A549 (cell line): Measurements from ENCODE around the gene SYNGR2.

Experiments used
- CEBPB ChIP-seq, 2 experiments: fragments of >200 bp in 1 of 2; sonication (Bioruptor Twin) in 1 of 2; formaldehyde crosslinking in 1 of 2; IDR thresholded peaks; 2 replicates each; pipeline ENCODE4 v1.6.1; 2012 to 2016
- CTCF ChIP-seq: fragments of >200 bp; sonication (Bioruptor Twin); formaldehyde crosslinking; IDR thresholded peaks from 3 replicates; pipeline ENCODE4 v1.5.1; 2016
- E2F6 ChIP-seq: IDR thresholded peaks from 2 replicates; pipeline ENCODE4 v1.6.1; 2012; ENCODE audit warnings: low read depth, borderline replicate concordance
- EP300 ChIP-seq, 2 experiments: fragments of >200 bp; sonication (Bioruptor Twin); formaldehyde crosslinking; IDR thresholded peaks; 2 replicates in 1 of 2; 3 replicates in 1 of 2; pipeline ENCODE4 v1.6.1; 2016 to 2017
- GATA3 ChIP-seq: IDR thresholded peaks from 2 replicates; pipeline ENCODE4 v1.6.1; 2012; ENCODE audit warnings: borderline replicate concordance
- HDAC2 ChIP-seq: fragments of 200-600 bp; sonication (generic); IDR thresholded peaks from 2 replicates; pipeline ENCODE4 v1.6.1; 2016
- MAFK ChIP-seq: fragments of 450-650 bp; IDR thresholded peaks from 2 replicates; pipeline ENCODE4 v1.6.1; 2014; ENCODE audit not compliant: partially characterized antibody
- MYC ChIP-seq: IDR thresholded peaks from 2 replicates; pipeline ENCODE4 v1.6.1; 2012; ENCODE audit warnings: mild to moderate bottlenecking, inconsistent platforms, low read length, improper control_type of control experiment, borderline replicate concordance
- POLR2A ChIP-seq: IDR thresholded peaks from 2 replicates; pipeline ENCODE4 v1.6.1; 2012; ENCODE audit warnings: mild to moderate bottlenecking, low read length
- SMC3 ChIP-seq: fragments of >200 bp; sonication (Bioruptor Twin); formaldehyde crosslinking; IDR thresholded peaks from 3 replicates; pipeline ENCODE4 v1.6.1; 2018; ENCODE audit warnings: inconsistent platforms
- USF2 ChIP-seq: fragments of 450-650 bp; IDR thresholded peaks from 2 replicates; pipeline ENCODE4 v1.6.1; 2014; ENCODE audit warnings: antibody characterized with exemption

- TF ChIP-seq SMC3 (no peak), MYC (no peak), CEBPB (IDR thresholded peaks at IDR 0.05) (no peak), CTCF (no peak), USF2 (no peak), POLR2A (no peak), MAFK (no peak), EP300 (IDR thresholded peaks at IDR 0.05) (no peak), GATA3 (no peak), HDAC2 (no peak), E2F6 (no peak)
Measured at GRCh38 chr17:78200451-78200850, 32.1 kb downstream of the SYNGR2 start.
